Endothelial cell of coronary artery (primary cell): ENCODE measurements around the gene C17orf113. TPM values are rescaled to one million over a fixed set of nuclear protein-coding genes. Genes with fewer than 3 reads are reported as not detected.

ENCODE experiments used
- total RNA-seq: library from RNA; depleted of rRNA; stranded (reverse); fragments of >200 nt; gene quantifications from 2 replicates; pipeline ENCODE4 v1.2.3, GENCODE V29; 2014

The C17orf113 gene
- total RNA-seq: 0.09 and 0.28 TPM in 2 replicates

GRCh38 chr17:42050393-42051012 is at the start of gene C17orf113:
Gene C17orf113, minus strand, starts transcription at chr17:42050601. Its CDS starts 7,225 bp downstream, at chr17:42043376.

DNA sequence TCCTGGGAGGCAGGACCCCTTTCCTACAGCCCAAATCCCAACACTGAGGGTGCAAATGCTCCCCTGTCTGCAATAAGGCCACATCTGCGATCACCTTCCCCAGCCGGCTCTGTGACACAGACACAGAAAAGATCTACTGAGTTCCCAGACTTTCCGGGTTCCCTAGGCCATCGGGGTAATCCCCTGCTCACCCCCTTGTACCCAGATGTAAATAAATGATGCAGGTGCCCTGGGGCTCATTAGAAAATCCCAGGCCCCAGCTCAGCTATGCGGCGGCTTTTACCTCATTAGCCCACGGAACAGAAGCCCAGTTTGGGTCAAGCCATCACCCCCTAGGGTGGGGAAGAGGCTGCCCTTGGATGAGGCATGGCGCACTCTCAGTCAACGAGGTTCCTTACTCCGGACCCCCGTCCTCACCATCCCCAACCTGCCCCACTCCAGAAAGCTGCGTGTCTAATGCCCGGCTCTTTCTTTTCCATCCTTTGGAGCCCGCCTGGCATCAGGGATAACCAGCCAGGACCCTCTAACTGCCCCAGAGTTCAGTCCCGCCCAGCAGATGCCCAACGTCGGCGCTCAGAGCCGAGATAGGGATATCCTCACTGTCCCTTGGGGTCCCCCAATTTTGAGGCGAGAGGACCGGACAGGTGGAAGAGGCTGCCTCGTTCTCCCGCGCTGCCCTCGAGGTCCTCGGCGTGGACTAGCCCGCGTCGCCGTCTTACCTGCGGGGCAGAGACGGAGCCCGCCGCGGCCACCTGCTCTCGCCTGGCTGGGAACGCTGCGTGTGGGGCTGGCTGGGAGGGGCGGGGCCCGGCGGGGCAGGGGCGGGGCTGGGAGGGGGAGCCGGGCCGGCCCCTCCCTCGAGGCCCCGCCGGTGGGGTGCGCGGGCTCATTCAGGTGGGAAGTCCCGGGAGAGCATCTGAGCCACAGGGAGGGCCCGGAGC is 47.6 kb upstream of the C17orf113 start, which contains the start of gene ZNF385C:
Gene ZNF385C, minus strand, starts transcription at position 783 of the 941 bp plus-strand sequence. CDS start 35,417 bp downstream, outside the sequence.

GRCh38 chr17:42019509-42020404 is 30.6 kb downstream of the C17orf113 start, which contains the start of gene NKIRAS2:
Gene NKIRAS2, plus strand, starts transcription at chr17:42020090. Its CDS starts 1,488 bp downstream, at chr17:42021578.

DNA sequence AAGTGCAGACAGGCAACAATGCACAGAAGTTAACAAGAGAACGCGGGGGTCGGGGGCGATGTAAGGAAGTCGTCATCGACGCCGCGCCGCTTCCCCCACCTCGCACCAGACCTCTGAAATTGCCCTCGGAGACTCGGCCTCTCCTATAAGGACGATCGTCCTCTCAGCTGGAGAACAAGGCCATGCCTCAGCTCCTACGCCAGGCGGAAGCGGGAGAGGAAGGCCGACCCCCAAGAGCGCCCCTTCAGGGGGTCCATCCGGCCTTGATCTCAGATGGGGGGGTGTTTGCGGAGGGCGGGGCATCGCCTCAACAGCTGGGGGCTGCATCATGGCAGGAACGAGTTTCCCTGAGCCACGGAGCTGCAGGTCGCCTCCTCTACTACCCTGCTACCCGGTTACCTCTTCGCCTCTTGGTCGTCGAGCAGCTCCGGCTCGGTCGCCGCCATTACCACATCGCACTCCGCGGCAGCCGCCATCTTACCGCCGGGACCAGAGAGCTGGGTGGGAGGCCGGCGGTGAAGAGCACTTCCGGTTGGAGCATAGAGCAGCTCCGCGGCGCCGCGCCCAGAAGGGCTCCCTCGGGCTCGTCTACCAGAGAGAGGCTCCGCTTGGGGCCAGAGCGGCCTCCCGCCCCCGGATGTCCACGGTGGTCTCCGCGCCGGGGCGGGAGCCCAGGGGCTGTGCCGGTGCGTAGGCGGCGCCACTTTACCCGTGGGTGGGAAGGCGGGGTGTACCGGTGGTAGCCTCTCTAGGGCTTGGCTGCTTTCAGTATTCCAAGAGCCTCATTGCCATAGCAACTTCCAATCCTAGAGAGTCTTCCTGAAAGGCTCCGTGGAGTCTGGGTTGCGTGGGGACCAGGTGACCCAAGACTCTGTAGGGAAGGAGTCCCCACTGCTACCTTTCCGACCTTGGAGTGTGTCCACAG is 33.2 kb downstream of the C17orf113 start, which contains the start of gene DNAJC7:
Gene DNAJC7, minus strand, starts transcription at position 499 of the 925 bp plus-strand sequence. Its CDS starts 23 bp downstream, at position 476.

Other genes starting within 250 kb of the C17orf113 start
- 62.4 and 107 TPM in 2 replicates for gene P3H4, start 238.7 kb downstream of the C17orf113 start, total RNA-seq
- gene FKBP10, start 237.6 kb downstream of the C17orf113 start, total RNA-seq: 103 and 201 TPM in 2 replicates
- 54.4 and 54.8 TPM in 2 replicates for gene NT5C3B, start 214.4 kb downstream of the C17orf113 start, total RNA-seq
- 0.18 TPM in 1 of 2 replicates, not detected in the other for gene KLHL10, start 212.8 kb downstream of the C17orf113 start, total RNA-seq
- 23.9 and 26.9 TPM in 2 replicates for gene KLHL11, start 185.2 kb downstream of the C17orf113 start, total RNA-seq
- gene ACLY, start 131.7 kb downstream of the C17orf113 start, total RNA-seq: 202 and 207 TPM in 2 replicates
- 0.18 and 0.28 TPM in 2 replicates for gene ODAD4, start 120.0 kb downstream of the C17orf113 start, total RNA-seq
- 50.8 and 58.7 TPM in 2 replicates for gene CNP, start 83.8 kb downstream of the C17orf113 start, total RNA-seq
- 92.2 and 100 TPM in 2 replicates for gene DNAJC7, start 33.2 kb downstream of the C17orf113 start, total RNA-seq
- gene NKIRAS2, start 30.5 kb downstream of the C17orf113 start, total RNA-seq: 30.4 and 33.5 TPM in 2 replicates
- gene ZNF385C, start 47.9 kb upstream of the C17orf113 start, total RNA-seq: not detected in 2 replicates
- gene DHX58, start 62.1 kb upstream of the C17orf113 start, total RNA-seq: 4.0 and 6.8 TPM in 2 replicates
- gene KAT2A, start 70.8 kb upstream of the C17orf113 start, total RNA-seq: 6.9 and 13.9 TPM in 2 replicates
- gene HSPB9, start 72.2 kb upstream of the C17orf113 start, total RNA-seq: not detected in 2 replicates
- 77.1 and 79.1 TPM in 2 replicates for gene RAB5C, start 104.4 kb upstream of the C17orf113 start, total RNA-seq
- gene KCNH4, start 130.5 kb upstream of the C17orf113 start, total RNA-seq: under 0.01 TPM in 2 replicates
- not detected in 2 replicates for gene HCRT, start 134.9 kb upstream of the C17orf113 start, total RNA-seq
- 8.5 and 15.0 TPM in 2 replicates for gene GHDC, start 143.9 kb upstream of the C17orf113 start, total RNA-seq
- 30.3 and 43.4 TPM in 2 replicates for gene STAT5B, start 225.8 kb upstream of the C17orf113 start, total RNA-seq
- gene STAT5A, start 237.9 kb upstream of the C17orf113 start, total RNA-seq: 14.8 and 25.9 TPM in 2 replicates